Breast epithelium (tissue), 3 donors: ENCODE measurements around the gene PRSS38.

Source experiments
- POLR2A ChIP-seq: fragments of 450-650 bp; IDR thresholded peaks from one replicate; pipeline ENCODE4 v1.6.1; 2016; ENCODE audit warnings: antibody characterized with exemption, mild to moderate bottlenecking, moderate library complexity
- TF ChIP-seq, protein P1 (sequence below), 3 donors: fragments of 450-650 bp; IDR thresholded peaks; one replicate each; pipeline ENCODE4 v1.5.1; 2016 to 2017; ENCODE audit warnings: antibody characterized with exemption in 3 of 3, mild to moderate bottlenecking in 3 of 3, moderate library complexity in 3 of 3

DNA sequence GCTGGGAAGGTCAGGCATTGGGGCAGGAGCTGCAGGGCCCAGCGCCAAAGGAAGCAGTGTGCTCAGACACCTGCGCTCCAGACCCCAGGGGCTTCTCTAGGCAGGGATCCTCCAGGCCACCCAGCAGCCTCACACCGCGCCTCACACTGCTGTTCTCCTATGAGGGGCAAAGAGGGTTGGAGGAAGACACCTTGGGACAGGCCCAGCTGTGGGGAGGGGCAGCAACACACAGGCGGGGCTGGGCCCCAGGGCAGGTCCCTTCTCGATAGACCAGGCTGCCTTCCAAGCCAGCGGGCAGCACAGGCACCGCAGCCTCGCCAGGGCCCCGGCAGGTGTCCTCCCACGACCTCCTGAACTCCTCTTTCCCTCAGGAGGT, 20.7 kb upstream of the PRSS38 start:
- TF ChIP-seq, protein P1, sequence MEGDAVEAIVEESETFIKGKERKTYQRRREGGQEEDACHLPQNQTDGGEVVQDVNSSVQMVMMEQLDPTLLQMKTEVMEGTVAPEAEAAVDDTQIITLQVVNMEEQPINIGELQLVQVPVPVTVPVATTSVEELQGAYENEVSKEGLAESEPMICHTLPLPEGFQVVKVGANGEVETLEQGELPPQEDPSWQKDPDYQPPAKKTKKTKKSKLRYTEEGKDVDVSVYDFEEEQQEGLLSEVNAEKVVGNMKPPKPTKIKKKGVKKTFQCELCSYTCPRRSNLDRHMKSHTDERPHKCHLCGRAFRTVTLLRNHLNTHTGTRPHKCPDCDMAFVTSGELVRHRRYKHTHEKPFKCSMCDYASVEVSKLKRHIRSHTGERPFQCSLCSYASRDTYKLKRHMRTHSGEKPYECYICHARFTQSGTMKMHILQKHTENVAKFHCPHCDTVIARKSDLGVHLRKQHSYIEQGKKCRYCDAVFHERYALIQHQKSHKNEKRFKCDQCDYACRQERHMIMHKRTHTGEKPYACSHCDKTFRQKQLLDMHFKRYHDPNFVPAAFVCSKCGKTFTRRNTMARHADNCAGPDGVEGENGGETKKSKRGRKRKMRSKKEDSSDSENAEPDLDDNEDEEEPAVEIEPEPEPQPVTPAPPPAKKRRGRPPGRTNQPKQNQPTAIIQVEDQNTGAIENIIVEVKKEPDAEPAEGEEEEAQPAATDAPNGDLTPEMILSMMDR (IDR thresholded peaks at IDR 0.05): no peak
- TF ChIP-seq POLR2A: no peak
